Right forelimb (tissue), 1 donor: ENCODE measurements around the gene CYP4V2.
A peak's percentile ranks its signal among the peaks of the same experiment; 100 is the strongest.

Source experiments
- DNase-seq: peaks from one replicate; pipeline ENCODE4 v3.0.0-alpha.2; 2018

The CYP4V2 gene

DNA sequence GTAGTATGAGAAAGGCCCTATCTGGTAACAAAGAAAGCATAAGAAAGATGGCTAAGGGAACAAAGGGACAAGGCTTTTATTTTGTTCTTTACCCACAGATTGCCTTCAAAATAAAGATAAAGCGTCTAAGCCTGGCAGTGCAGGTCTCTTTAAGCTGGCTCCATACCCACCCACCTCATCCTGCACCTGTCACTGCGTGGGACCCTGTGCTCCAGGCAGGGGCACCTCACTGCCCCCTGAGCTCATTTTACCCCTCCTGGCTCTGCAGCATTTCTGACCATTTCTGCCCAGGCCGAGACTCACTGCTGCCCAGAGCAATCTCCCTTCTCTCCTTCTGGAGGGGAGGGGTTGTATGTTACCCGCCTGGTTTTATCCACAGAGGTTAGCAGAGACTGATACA, 1.7 kb upstream of the CYP4V2 start:
- DNase-seq: no peak

DNA sequence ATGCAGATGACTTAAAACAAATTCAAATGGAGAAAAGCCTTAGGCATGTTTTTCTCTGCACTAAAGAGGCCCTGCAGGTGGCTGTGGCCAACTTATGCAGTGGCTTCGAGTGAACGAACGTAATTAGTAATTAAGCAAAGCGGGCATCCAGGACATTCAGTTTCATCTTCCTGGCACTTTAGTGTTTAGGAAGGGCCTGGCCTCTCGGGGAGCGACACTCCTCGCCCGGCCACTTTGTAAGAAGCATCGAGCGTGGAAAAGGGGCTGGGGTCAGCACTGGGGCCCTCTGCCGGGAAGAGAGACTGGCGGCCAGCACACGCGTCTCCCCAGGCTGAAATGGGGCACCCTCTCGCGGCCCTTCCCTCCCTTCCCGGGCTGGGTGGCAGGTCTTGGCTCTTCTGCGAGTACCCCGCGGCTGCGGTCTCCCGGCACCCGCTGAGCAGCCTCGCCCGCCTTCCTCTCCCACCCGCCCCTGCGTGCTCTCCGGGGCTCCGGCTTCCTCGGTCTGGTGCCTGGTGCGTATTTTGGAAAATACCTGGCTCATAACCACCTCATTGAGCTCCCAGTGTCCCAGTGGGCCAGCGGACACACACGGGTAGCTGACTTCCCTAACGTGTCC, 677 bp upstream of the CYP4V2 start:
- DNase-seq: peak; percentile 67

DNA sequence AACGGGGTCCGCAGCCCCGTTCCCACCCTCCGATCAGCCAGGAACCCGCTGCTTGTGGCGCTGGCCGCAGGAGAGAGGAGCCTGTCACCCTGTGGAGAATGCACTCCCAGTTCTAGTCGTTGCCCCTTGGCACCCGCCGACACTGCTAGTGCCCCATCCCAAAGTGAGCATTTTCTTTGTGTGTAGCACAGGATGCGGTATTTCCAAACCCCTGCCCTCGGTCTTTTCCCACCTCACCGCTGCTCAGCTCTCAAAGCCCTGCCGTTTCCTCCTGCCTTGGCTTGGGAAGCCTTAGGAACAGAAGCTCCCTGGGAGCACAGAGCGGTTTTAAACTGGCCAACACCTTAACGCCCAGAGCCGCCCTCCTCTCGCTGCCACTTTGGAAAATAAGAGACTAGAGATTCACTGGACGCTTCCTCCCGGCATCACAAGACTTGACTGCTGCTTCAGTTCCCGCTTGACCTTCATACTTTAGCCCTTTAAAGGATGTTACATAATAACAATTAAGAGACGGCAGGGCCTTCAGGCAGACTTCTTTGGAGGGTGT, 772 bp downstream of the CYP4V2 start:
- DNase-seq: peak; percentile 71

DNA sequence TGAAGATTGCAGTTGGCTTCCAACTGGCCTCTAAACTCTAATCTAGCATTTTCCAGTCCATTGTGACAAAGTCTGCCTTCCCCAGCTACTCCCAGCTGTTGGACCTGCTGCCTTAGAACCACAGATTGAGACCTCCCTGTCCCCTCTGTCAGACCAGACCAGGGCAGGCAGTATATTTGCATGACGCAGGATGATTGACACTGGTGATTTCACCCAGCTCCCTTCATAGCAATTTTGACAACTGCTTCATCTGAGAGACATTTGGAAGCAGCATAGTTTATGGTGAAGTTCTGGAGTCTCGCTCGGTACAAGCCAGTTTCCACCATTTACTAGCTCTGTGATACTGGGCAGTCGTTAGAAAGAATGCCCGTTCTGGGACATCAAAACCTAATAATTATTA, 2.5 kb downstream of the CYP4V2 start:
- DNase-seq: no peak

DNA sequence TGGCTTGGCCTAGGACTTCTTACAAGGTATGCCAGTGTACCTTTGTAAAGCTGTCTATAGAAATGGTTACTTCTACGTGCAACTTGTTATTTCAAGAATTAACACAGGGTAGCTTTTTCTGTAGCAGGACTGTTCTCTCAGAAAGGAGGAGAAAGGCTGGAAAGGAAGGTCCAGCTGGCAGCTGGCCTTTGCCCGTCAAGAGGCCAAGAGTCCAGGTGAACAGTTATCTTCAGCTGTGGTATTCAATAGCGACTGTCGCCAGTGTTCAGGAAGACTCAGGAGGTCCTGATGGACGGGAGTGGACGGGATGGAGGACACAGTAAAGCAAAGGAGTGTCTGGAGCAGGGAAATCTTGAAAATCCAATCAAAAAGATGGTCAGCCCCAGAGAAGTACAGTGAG, 4.7 kb downstream of the CYP4V2 start:
- DNase-seq: no peak

DNA sequence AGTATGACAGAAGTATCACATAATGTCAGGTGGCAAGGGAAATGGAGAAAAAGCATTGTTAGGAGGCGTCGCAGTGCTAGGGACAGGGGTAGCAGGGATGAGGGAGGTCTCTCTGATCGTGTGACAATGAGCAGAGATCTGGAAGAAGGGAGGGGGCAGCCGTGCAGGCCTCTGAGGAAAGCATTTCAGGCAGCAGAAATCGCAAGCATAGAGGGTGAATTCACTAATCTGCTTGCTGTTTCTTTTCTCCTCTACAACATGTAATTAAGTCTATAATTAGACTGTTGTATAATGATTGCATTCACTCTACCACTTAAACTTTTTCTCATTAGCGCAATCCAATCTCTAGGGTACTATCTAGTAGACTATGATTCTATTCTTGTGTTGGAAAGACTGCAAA, 9.1 kb downstream of the CYP4V2 start:
- no peak for DNase-seq

DNA sequence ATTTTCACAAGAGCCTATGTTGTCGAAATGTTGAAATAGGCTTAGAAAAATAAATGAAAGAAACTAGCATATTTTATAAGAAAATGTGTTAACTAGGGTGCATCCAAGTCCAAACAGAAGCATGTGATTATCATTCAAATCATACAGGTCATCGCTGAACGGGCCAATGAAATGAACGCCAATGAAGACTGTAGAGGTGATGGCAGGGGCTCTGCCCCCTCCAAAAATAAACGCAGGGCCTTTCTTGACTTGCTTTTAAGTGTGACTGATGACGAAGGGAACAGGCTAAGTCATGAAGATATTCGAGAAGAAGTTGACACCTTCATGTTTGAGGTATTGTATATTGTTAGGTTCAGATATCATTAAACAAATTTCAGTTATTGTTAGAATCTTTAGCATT, 9.6 kb downstream of the CYP4V2 start:
- DNase-seq: no peak

DNA sequence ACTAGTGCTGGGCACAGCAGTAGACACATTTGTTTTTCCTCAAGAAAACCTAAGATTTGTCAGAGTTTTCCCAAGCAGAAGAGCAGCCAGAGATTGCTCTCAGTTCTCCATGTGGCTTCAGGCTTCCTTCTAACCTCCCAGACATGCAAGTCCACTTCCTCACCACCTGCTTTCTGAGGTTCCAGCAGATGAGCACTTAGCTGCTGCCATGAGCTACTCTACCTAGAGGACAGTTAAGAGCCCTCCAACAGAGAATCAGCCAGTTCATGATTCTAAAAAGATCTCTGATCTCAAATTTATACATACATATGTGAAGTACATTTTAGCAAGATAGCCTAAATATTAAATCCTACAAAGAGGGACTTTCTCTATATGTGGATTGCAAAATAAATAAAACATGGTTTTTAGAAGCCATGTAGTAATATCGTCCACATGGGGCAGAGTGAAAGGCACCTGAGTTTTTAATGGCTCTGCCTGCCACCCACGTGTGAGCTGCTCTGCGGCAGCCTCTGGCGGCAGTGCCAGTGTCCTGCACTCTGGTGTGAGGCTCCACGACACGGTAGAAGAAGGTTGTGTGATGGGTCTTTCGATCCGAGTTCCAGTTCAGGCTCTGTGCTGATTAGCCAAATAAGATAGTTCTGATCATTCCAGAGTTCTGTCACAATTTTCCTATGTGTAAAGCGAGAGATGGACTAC, 10.3 kb downstream of the CYP4V2 start:
- DNase-seq: no peak

DNA sequence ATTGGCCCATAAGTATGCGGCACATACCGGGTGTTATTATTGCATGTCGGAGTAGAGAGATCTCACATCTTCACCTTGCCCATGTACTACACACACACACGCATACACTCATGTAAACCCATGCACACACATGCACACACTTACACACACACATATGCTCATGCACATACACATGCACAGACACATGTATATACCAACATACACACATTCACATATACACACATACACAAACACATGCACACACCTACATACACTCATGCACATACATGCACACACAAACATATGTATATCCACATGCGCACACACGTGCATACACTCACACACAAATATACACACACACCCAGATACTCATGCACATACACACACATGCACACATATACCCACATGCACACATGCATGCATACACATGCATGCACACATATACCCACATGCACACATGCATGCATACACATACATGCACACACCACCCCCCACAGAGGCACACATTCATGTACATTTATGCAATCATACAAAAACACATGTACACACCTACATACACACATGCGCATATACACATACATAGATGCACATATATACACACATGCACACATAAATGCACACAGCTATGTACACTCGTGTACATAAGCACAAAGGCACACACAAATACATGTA, 11.2 kb downstream of the CYP4V2 start:
- DNase-seq: no peak

DNA sequence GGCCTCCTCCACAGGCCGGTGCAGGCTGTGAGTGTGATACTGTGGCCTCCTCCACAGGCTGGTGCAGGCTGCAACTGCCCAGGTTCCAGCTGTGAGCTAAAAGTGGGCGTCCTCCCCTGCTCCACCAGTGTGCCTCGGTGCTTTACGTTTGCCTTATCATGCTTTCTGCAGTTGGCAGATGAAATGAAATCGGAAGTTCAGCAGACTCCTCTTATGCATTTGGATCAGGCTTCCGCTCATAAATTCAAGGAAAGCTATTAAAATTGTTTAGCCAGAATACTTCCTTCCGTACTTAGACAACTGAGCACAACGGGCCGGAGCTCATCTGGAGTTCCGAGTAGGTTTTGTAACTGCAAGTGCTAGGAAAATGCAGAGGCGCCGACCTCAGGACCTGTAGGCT, 12.0 kb downstream of the CYP4V2 start:
- no peak for DNase-seq

DNA sequence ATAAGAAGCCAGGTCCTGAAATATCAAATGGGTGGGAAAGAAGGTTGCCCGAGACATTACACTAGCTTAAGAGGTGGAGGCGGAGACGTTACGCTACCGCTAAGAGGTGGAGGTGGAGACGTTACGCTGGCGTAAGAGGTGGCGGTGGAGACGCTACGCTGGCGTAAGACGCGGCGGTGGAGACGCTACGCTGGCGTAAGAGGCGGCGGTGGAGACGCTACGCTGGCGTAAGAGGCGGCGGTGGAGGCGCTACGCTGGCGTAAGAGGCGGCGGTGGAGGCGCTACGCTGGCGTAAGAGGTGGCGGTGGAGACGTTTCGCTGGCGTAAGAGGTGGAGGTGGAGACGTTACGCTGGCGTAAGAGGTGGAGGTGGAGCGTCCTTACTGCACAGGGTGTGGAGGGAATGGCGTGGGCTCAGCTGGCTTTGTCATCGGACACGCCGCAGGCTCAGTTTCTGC, 12.8 kb downstream of the CYP4V2 start:
- peak; percentile 66 for DNase-seq

DNA sequence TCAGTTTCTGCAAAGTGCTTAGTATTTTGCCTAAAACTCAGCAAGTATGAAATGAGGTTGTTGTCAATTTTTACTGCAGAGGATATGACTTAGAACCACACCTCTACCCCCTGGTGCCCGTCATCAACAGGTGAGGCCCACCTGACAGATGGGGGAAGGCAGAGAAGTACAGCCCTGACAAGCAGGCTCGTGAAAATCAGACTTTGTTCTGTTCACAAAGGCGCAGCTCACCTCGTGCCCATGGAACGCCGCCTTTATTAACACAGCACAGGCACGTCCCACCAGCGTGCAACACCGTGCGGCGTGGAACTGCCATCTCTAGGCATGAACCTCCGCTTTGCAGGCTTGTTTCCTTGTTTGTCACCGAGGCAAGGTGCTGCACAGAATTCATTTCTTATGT, 13.3 kb downstream of the CYP4V2 start:
- no peak for DNase-seq

DNA sequence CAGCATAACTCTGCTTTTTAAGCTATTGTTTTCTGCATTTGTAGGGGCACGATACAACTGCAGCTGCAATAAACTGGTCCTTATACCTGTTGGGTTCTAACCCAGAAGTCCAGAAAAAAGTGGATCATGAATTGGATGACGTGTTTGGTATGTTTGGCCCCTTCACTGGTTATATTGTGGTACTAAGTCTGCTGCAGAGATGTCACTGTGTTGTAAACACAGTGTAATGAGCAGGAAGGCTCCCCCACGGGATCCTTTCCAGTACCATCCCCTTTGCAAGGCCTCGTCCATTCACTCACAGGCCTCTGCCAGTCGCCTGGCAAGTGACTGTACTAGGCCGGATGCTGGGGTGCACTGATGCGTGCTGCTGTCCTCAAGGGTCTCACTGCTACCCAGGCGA, 13.8 kb downstream of the CYP4V2 start:
- no peak for DNase-seq

DNA sequence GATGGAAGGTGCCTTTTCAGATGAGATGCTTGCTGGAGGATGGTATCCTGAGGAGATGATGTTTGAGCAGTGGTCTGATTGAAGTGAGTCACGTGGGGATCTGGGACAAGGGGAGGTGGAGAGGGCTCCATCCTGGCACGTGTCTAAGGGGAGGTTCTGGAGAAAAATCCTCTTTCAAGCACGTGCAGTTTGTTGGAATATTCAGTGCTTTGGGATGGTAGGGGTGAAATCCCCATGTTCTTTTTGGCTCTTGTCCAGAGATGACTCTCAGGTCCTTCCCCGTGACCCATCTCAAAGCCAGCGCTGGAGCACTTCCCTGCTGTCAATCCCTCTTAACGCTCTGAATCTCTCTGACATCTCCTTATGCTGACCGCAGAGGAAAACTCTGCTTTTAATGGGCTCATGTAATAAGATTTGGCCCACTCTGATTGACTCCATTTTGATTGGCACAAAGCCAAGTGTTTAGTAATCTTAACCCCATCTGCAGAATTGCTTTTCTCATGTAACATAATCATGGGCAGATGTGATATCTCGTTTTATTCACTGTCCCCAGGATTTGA, 25.2 kb downstream of the CYP4V2 start:
- DNase-seq: no peak

DNA sequence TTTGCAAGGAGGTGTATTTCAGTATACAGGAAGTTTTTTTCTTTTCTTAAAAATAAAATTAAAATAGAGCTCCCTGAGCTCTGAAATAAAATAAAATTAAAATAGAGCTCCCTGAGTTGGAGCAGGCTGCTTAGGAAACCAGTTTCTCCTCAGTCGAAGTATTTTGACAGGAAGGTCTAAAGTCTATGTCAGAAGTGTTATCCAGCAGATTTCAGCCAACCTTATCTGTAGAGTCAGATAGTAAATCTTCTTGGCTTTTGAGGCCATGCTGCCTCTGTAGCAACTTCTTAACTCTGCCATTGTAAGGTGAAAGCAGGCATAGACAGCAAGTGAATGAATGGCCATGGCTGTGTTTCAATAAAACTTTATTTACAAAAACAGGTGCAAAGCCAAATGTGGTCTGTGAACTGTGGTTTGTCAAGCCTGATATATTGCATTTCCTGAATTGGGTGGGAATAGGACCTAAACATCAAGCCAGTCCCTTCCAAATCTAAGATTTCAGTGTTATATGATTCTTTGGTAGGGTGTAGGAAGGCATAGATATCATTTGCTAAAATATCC, 26.4 kb downstream of the CYP4V2 start:
- DNase-seq: no peak

DNA sequence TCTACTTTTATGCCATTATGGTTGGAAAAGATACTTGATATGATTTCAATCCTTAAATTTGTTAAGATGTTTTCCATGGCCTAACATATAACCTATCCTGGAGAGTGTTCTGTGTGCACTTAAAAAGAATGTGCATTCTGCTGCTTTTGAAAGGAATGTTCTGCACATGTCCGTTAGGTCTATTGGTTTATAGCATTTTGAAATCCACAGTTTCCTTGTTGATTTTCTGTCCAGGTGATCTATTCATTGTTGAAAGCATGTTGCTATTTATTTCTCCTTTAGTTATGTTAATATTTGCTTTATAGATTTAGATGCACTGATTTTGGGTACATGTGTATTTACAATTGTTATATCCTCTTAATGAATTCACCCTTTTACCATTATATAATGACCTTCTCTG, 30.3 kb downstream of the CYP4V2 start:
- DNase-seq: no peak

DNA sequence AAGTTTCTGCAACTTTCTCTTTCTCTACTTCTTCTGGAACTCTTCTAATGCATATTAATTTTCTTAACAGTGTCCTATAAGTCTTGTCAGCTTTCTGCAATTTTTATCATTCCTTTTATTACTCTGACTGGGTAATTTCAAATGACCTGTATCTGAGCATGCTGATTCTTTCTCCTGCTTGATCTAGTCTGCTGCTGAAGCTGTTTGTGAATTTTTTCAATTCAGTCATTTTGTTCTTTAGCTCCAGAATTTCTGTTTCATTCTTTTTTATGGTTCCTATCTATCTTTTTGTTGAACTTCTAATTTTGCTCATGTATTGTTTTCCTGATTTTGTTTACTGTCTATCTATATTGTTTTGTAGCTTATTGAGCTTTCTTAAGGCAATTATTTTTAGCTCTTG, 34.5 kb downstream of the CYP4V2 start:
- no peak for DNase-seq

DNA sequence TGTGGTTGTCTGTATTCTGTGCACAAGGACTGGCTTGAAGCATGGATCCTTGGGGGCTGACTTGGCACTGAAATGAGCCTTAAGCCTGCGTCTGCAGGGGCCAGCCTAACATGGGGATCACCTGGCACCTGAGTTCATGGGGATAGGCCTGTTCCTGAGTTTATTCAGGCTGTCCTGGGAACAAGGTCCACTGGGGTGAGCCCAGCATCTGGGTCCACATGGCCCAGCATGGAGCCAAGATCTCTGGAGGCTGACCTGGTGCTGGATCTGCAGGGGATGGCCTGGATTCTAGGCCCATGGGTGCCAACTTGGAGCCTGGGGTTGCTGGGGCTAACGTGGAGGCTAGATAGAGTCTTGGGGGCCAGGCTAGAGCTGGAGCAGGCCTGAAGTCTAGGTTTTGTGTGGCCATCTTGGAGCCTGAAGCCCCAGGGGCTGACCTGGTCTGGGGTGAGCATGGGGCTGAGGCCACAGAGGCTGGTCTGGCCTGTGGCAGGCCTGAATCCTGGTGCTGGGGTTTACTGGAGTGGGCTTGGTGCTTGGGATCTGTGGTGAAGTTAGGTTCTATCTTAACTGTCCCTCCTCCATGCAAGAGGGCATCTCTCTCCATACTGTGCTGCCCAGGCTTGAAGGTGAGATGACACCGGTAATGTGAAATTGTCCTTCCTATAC, 35.3 kb downstream of the CYP4V2 start:
- DNase-seq: no peak

DNA sequence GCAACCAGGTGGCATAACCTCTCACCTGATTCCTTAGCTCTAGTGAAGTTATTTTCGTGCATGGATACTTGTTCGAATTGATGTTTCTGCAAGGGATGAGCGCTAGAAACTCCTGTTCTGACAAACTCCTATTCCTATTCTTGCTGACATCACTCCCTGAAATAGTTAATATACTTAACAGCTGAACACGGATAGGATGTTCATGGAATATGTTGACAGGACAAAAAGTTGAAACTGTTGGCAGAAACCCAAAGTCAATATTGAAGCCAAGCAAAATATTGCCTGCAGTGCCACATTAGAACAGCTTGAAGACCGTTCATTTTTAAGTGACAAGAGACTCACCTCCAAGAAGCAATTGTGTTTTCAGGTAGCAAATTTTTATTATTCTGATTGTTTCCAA, 35.9 kb downstream of the CYP4V2 start, which contains the start of gene KLKB1:
Gene KLKB1 (plus strand): TSS at position 287 of the 400 bp plus-strand sequence. CDS start 689 bp downstream, outside the sequence.
- DNase-seq: no peak

DNA sequence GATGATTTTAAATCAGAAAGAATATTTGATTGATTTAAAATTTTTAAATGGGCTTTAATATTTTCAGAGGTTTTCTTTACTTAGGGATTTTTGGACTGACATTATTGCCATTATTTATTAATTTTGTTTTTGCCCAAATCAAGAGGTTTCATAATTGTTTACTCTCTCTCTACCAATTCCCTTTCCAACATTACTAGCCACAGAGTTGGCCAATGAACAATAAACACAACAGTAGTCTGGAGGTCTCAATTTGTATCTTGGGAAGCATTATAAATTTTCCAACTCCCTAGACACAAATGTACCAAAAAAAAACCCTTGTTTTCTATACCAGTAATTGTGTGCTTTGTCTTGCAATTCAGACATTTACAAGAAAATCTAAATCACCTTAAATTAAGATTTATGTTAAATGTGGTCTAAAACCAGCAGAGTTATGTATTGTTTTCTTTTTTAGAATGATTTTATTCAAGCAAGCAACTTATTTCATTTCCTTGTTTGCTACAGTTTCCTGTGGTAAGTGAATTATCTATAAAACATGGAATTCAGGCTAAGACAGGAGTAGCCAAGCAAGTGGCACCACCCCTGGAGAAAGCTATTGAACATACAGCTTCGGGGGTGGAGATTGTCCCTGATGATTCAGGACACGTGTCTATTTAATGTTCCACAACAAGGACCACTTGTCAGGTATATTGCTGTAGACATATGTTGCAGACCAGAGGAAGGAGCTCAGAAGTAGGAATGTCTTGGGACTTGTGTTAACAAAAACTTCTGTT, 36.6 kb downstream of the CYP4V2 start:
- DNase-seq: no peak

DNA sequence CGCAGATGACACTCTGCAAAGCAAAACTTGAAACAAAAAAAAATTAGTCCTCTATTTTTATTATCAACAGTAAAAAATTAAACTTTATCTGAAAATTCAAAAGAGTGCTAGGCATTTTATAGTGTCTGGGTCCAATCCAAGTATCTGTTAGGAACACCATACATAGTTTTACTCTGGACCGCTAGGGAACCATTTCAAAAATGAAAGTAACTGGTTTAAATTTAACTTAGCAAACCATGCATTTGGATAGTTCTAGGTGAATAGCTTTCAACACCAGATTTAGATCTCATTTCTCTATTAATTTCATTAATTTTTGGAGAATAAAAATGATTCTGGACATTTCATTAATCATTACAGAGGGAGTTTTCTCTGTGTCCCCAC, 37.1 kb downstream of the CYP4V2 start:
- no peak for DNase-seq

DNA sequence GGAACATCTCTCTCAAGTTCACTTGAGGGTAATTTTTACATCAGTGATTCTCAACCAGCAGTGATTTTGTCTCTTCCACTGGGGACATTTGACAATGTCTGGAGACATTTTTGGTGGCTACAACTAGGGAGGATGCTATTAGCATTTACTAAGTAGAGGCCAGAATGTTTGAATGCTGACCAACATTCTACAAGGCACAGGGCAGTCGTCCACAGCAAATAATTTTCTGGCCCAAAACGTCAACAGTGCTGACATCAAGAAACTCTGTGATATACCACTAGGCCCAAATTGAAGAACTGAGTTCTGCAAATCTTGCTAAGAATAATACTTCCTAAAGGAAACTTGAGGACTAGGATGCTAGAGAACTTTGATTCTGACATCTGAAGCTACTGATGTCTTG, 43.0 kb downstream of the CYP4V2 start:
- no peak for DNase-seq
